Endothelial cell of umbilical vein (primary cell): ENCODE results near the gene FHOD3. TPM values are rescaled to one million over a fixed set of nuclear protein-coding genes. Genes with fewer than 3 reads are reported as not detected.

Experiments
- BruUV-seq: library from RNA; stranded (reverse); fragments of 400-500 nt; replicated peaks from 2 replicates; lab custom pipeline; 2021; lab: Mats Ljungman, UMichigan
- CTCF ChIA-PET: fragments of 300-600, 350-600 bp; sonication (Branson Sonifier 250); formaldehyde crosslinking; loops from one replicate; lab custom pipeline; 2021; ENCODE audit warnings: antibody characterized with exemption, inconsistent platforms; lab: Charles Lee
- POLR2A ChIA-PET: fragments of 300-600, 350-600 bp; sonication (Branson Sonifier 250); formaldehyde crosslinking; loops from one replicate; lab custom pipeline; 2021; ENCODE audit warnings: antibody characterized with exemption, inconsistent platforms; lab: Charles Lee
- DNase-seq: peaks from one replicate; pipeline ENCODE4 v3.0.0-alpha.2; 2011; ENCODE audit warnings: low read depth, low spot score
- FAIRE-seq: peaks from 2 replicates; lab custom pipeline; 2011; peaks lifted over from hg19 to GRCh38; lab: Jason Lieb, UNC
- H2AFZ ChIP-seq: 2 replicates; pipeline ENCODE4 v1.6.0; 2012; ENCODE audit warnings: low read depth, low read length, control low read depth, inconsistent platforms
- H3K27ac ChIP-seq: 2 replicates; pipeline ENCODE4 v1.5.1; 2011; ENCODE audit warnings: low read depth, mild to moderate bottlenecking, control low read depth, low read length, moderate library complexity; ENCODE audit not compliant: insufficient read depth
- H3K27me3 ChIP-seq, 2 experiments: 2 replicates each; pipeline versions ENCODE4 v1.6.0 to v1.6.1; 2011; ENCODE audit warnings: low read length in 2 of 2, mixed read lengths in 1 of 2; ENCODE audit not compliant: control insufficient read depth in 2 of 2, insufficient read depth in 2 of 2
- H3K36me3 ChIP-seq, 2 experiments: 2 replicates in 1 of 2; 3 replicates in 1 of 2; pipeline ENCODE4 v1.5.1; 2011; ENCODE audit warnings: low read length in 2 of 2, mild to moderate bottlenecking in 1 of 2, moderate library complexity in 1 of 2; ENCODE audit not compliant: control insufficient read depth in 2 of 2, insufficient read depth in 2 of 2; ENCODE audit errors: extremely low read depth in 1 of 2
- H3K4me1 ChIP-seq: 3 replicates; pipeline ENCODE4 v1.5.1; 2011; ENCODE audit warnings: mild to moderate bottlenecking, low read length; ENCODE audit not compliant: control insufficient read depth, insufficient read depth; ENCODE audit errors: extremely low read depth
- H3K4me2 ChIP-seq: 2 replicates; pipeline ENCODE4 v1.6.1; 2011; ENCODE audit warnings: low read length, control low read depth, mixed read lengths; ENCODE audit not compliant: insufficient read depth
- H3K4me3 ChIP-seq, 3 experiments: fragments of 200-600 bp in 1 of 3; sonication (generic), shearing (Covaris generic) in 1 of 3; replicated peaks in 1 of 3; 2 replicates each; pipeline ENCODE4 v1.5.1; 2011 to 2016; ENCODE audit warnings: control low read depth in 3 of 3, low read length in 3 of 3, mild to moderate bottlenecking in 2 of 3, inconsistent platforms in 1 of 3, low read depth in 1 of 3, moderate library complexity in 1 of 3; ENCODE audit not compliant: insufficient read depth in 1 of 3
- H3K79me2 ChIP-seq: 2 replicates; pipeline ENCODE4 v1.6.0; 2012; ENCODE audit warnings: low read length, inconsistent platforms; ENCODE audit not compliant: control insufficient read depth, insufficient read depth
- H3K9ac ChIP-seq: replicated peaks from 2 replicates; pipeline ENCODE3; 2011; ENCODE audit warnings: low read length, control low read depth; ENCODE audit not compliant: insufficient read depth; ENCODE audit errors: extremely low read depth
- H3K9me1 ChIP-seq: replicated peaks from 3 replicates; pipeline ENCODE4 v1.6.0; 2011; ENCODE audit warnings: mild to moderate bottlenecking, low read length; ENCODE audit not compliant: control insufficient read depth, insufficient read depth; ENCODE audit errors: extremely low read depth
- H3K9me3 ChIP-seq: replicated peaks from 2 replicates; pipeline ENCODE4 v1.5.1; 2012; ENCODE audit warnings: low read length, inconsistent platforms; ENCODE audit not compliant: control insufficient read depth, insufficient read depth
- H4K20me1 ChIP-seq: replicated peaks from 2 replicates; pipeline ENCODE3; 2011; ENCODE audit warnings: mild to moderate bottlenecking, low read length; ENCODE audit not compliant: control insufficient read depth, insufficient read depth; ENCODE audit errors: extremely low read depth
- EZH2 ChIP-seq: IDR thresholded peaks from 2 replicates; pipeline ENCODE4 v1.6.1; 2012; ENCODE audit warnings: borderline replicate concordance, low read depth, mild to moderate bottlenecking, moderate library complexity, low read length, inconsistent platforms; ENCODE audit not compliant: severe bottlenecking
- FOS ChIP-seq: IDR thresholded peaks from 2 replicates; pipeline ENCODE4 v1.6.1; 2011; ENCODE audit warnings: mild to moderate bottlenecking, low read length, moderate library complexity, borderline replicate concordance; ENCODE audit not compliant: insufficient read depth
- GATA2 ChIP-seq: IDR thresholded peaks from 2 replicates; pipeline ENCODE4 v1.7.0; 2011; ENCODE audit warnings: low read depth, mild to moderate bottlenecking, moderate library complexity, mixed read lengths, low read length; ENCODE audit not compliant: insufficient read length, insufficient read depth
- JUN ChIP-seq: IDR thresholded peaks from 2 replicates; pipeline ENCODE4 v1.6.1; 2011; ENCODE audit warnings: borderline replicate concordance, low read depth; ENCODE audit not compliant: insufficient read length, insufficient read depth
- MYC ChIP-seq: IDR thresholded peaks from one replicate; pipeline ENCODE4 v1.6.1; 2011; ENCODE audit warnings: mild to moderate bottlenecking, low read depth, low read length
- POLR2A ChIP-seq: IDR thresholded peaks from 2 replicates; pipeline ENCODE4 v1.6.1; 2012; ENCODE audit warnings: low read depth, mild to moderate bottlenecking, control low read depth, low read length
- POLR2AphosphoS5 ChIP-seq: IDR thresholded peaks from 2 replicates; pipeline ENCODE4 v1.6.1; 2012; ENCODE audit warnings: low read depth, mild to moderate bottlenecking, control low read depth, low read length, moderate library complexity; ENCODE audit not compliant: insufficient read depth
- dilution Hi-C: fragments of 300-500 bp; cut with MboI; formaldehyde crosslinking; loops from one replicate; pipeline ENCODE4 v1.15.0; 2019; ENCODE audit warnings: low sequenced_read_pairs; ENCODE audit not compliant: extremely low pct_ligation_motif_present
- intact Hi-C: fragments of 100-400 bp; cut with micrococcal nuclease; formaldehyde crosslinking; loops from one replicate; pipeline ENCODE4 v1.10.0; 2022
- polyA plus RNA-seq, 4 experiments: library from polyadenylated mRNA; depleted of rRNA in 3 of 4; stranded (reverse) in 3 of 4; unstranded in 1 of 4; fragments of >200 nt; gene quantifications; 2 replicates each; pipeline versions ENCODE4 v1.2.1 to v1.2.3, GENCODE V29; 2011 to 2012; ENCODE audit warnings: missing spikeins in 1 of 4
- total RNA-seq: library from RNA; stranded (reverse); gene quantifications from 2 replicates; pipeline ENCODE4 v1.2.3, GENCODE V29; 2021
- TF ChIP-seq, protein P1 (sequence below), 2 donors: IDR thresholded peaks; 1 replicate in 1 of 2; 2 replicates in 1 of 2; pipeline ENCODE4 v1.5.1; 2011; ENCODE audit warnings: low read length in 2 of 2, mild to moderate bottlenecking in 2 of 2, moderate library complexity in 2 of 2, control low read depth in 1 of 2, inconsistent platforms in 1 of 2, low read depth in 1 of 2; ENCODE audit not compliant: insufficient read depth in 1 of 2; ENCODE audit errors: extremely low read depth in 1 of 2
- TF ChIP-seq, protein P2 (sequence below): IDR thresholded peaks from 2 replicates; pipeline ENCODE4 v1.6.1; 2011; ENCODE audit not compliant: insufficient read depth, insufficient read length

Gene FHOD3
- total and polyA plus RNA-seq, 2 donors (not counting 3 experiments of a cell fraction or from before 2014, with no cell fraction given) = 0.06 to 1.5 TPM

DNA sequence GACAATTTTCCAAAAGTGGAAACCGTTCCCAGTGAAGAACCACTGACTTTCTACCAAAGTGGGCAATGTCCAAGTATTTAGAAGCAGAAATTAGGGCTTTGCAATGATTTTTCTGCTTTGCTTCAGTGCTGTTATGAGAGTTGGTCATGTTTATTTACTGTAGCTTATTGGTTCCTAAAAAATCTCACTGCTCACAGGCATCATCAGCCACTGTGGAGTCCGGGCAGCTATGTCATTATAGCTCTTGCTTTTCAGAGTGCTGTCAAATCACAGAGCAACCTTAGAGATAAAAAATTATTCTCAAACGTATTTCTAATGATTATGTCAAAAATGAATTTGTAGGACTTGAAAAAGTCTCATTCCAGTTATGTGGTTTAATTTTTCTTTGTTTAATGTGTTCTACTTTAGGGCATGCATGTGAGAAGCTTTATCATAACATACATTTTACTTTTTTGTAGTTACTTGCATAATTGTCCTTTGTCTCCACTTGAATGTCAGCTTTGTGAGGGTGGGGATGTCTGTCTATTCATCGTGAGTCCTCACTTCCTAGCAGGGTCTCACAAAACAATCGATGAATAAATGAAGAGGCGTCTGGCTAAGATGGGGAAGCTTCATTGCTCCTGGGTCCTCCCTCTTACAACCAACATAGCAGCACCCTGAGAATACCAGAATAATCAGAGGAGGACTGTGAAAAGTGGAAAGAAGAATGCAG is 413.7 kb downstream of the FHOD3 start:
- ChIA-PET POLR2A (no interaction called here), CTCF (interaction anchor here (1.7 kb wide), 1 partner anchor 23 kb away, joined by 13 read pairs; no protein-coding TSS in a partner anchor)
- Histone ChIP-seq H3K79me2 (no peaks in the 10 kb centered on the region), H4K20me1 (no peaks in the 10 kb centered on the region), H3K4me1 (no peaks in the 10 kb centered on the region), H3K9me1 (no peaks in the 10 kb centered on the region), H3K9me3 (no peaks in the 10 kb centered on the region), H3K9ac (no peak overlapping the region), H3K4me3 (no peak overlapping the region), H3K27me3 (peaks cover 0 to 2% of the 10 kb centered on the region in 2 experiments), H2AFZ (no peak overlapping the region), H3K36me3 (no peaks in the 10 kb centered on the region), H3K27ac (no peak overlapping the region), H3K4me2 (no peak overlapping the region)
- dilution Hi-C loops = no loop called here
- DNase-seq = no peak
- no TSS peak for BruUV-seq
- TF ChIP-seq, protein P1, sequence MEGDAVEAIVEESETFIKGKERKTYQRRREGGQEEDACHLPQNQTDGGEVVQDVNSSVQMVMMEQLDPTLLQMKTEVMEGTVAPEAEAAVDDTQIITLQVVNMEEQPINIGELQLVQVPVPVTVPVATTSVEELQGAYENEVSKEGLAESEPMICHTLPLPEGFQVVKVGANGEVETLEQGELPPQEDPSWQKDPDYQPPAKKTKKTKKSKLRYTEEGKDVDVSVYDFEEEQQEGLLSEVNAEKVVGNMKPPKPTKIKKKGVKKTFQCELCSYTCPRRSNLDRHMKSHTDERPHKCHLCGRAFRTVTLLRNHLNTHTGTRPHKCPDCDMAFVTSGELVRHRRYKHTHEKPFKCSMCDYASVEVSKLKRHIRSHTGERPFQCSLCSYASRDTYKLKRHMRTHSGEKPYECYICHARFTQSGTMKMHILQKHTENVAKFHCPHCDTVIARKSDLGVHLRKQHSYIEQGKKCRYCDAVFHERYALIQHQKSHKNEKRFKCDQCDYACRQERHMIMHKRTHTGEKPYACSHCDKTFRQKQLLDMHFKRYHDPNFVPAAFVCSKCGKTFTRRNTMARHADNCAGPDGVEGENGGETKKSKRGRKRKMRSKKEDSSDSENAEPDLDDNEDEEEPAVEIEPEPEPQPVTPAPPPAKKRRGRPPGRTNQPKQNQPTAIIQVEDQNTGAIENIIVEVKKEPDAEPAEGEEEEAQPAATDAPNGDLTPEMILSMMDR (IDR thresholded peaks at IDR 0.05; ENCODE audit: extremely low read depth in 1 of 2, insufficient read depth in 1 of 2, low read depth in 1 of 2, low read length in 2 of 2) = no peak
- TF ChIP-seq GATA2 (no peak), POLR2A (no peak), JUN (no peak), MYC (no peak), POLR2AphosphoS5 (no peak), FOS (no peak), EZH2 (no peak)
- TF ChIP-seq, protein P2, sequence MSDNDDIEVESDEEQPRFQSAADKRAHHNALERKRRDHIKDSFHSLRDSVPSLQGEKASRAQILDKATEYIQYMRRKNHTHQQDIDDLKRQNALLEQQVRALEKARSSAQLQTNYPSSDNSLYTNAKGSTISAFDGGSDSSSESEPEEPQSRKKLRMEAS = no peak
- intact Hi-C loops = no loop called here
- FAIRE-seq = no peak
